Neural crest cell (in vitro differentiated cells): ENCODE data around the gene KCNRG. TPM values are rescaled to one million over a fixed set of nuclear protein-coding genes. Genes with fewer than 3 reads are reported as not detected.

Experiments used
- DNase-seq: peaks from one replicate; pipeline ENCODE4 v3.0.0; 2021; ENCODE audit warnings: low read depth, mixed read lengths, low spot score
- H3K27ac Mint-ChIP-seq: one replicate; pipeline ENCODE4 v1.8.0; 2021; ENCODE audit warnings: mild to moderate bottlenecking, mixed read lengths; ENCODE audit not compliant: unreplicated experiment
- H3K27me3 Mint-ChIP-seq: 2 replicates; pipeline ENCODE4 v1.8.0; 2021; ENCODE audit warnings: low read depth, mild to moderate bottlenecking, mixed read lengths
- H3K36me3 Mint-ChIP-seq: 2 replicates; pipeline ENCODE4 v1.8.0; 2021; ENCODE audit warnings: low read depth, mild to moderate bottlenecking, mixed read lengths
- H3K4me1 Mint-ChIP-seq: 2 replicates; pipeline ENCODE4 v1.8.0; 2021; ENCODE audit warnings: mixed read lengths
- H3K4me3 Mint-ChIP-seq: one replicate; pipeline ENCODE4 v1.8.0; 2021; ENCODE audit warnings: mild to moderate bottlenecking, mixed read lengths
- H3K9me3 Mint-ChIP-seq: 2 replicates; pipeline ENCODE4 v1.8.0; 2021; ENCODE audit warnings: mixed read lengths
- CTCF ChIP-seq: fragments of 200-600 bp; sonication (generic); conservative IDR thresholded peaks from 2 replicates; pipeline ENCODE4 v1.5.0; 2021; ENCODE audit warnings: antibody characterized with exemption, mild to moderate bottlenecking
- microRNA-seq: library from miRNA; unstranded; fragments of <30 nt; microRNA quantifications from one replicate; pipeline ENCODE4, GENCODE V29; 2020
- total RNA-seq: library from RNA; stranded (reverse); gene quantifications from 2 replicates; pipeline ENCODE4 v1.2.1, GENCODE V29; 2021

KCNRG gene
- total RNA-seq, 1 donor from 2014 or later, result 1.4 TPM

GRCh38 chr13:50068508-50068907 lies 53.3 kb downstream of the KCNRG start:
- H3K27me3 Mint-ChIP-seq, result no peaks in the 10 kb centered on the region
- no peak for DNase-seq
- H3K4me1 Mint-ChIP-seq, result peaks cover 7% of the 10 kb centered on the region
- no peak for TF ChIP-seq CTCF
- peaks cover 10% of the 10 kb centered on the region for H3K36me3 Mint-ChIP-seq
- no peaks in the 10 kb centered on the region for H3K9me3 Mint-ChIP-seq
- H3K4me3 Mint-ChIP-seq, result no peak overlapping the region
- H3K27ac Mint-ChIP-seq, result no peak overlapping the region

- H3K36me3 Mint-ChIP-seq, result peaks cover 10% of the 10 kb centered on the region
- no peaks in the 10 kb centered on the region for H3K9me3 Mint-ChIP-seq
- TF ChIP-seq CTCF, result no peak
- no peaks in the 10 kb centered on the region for H3K27me3 Mint-ChIP-seq
- no peak overlapping the region for H3K27ac Mint-ChIP-seq
- no peak for DNase-seq
- H3K4me1 Mint-ChIP-seq, result peaks cover 7% of the 10 kb centered on the region
- H3K4me3 Mint-ChIP-seq, result no peak overlapping the region
Measured at GRCh38 chr13:50069261-50069660, 54.0 kb downstream of the KCNRG start.

GRCh38 chr13:50070186-50070585 lies 54.9 kb downstream of the KCNRG start:
- H3K27me3 Mint-ChIP-seq, result no peaks in the 10 kb centered on the region

More at GRCh38 chr13:50070186-50070585, 54.9 kb downstream of the KCNRG start:
- Mint-ChIP-seq H3K4me3 (no peak overlapping the region), H3K36me3 (peaks cover 10% of the 10 kb centered on the region), H3K27ac (no peak overlapping the region), H3K9me3 (no peaks in the 10 kb centered on the region), H3K4me1 (peaks cover 7% of the 10 kb centered on the region)
- TF ChIP-seq CTCF, result no peak
- no peak for DNase-seq

Small RNA genes within 50 kb of the gene (microRNA-seq; reads per million reads assigned to microRNA genes)
- 12,924 reads per million, percentile 95 among the genes with 10 or more reads in this experiment for gene MIR15A
- 8,469 reads per million, percentile 93 among the genes with 10 or more reads in this experiment for gene MIR16-1
- 115 reads per million, percentile 61 among the genes with 10 or more reads in this experiment for gene MIR3613

Other genes with a start within 250 kb of the KCNRG start
- gene KPNA3, start 222.8 kb upstream of the KCNRG start, total RNA-seq, result 51.7 and 53.7 TPM in 2 replicates
- gene SPRYD7, start 79.1 kb upstream of the KCNRG start, total RNA-seq, result 3.8 TPM in 2 replicates
- 57.1 and 57.4 TPM in 2 replicates for gene TRIM13, start 18.4 kb upstream of the KCNRG start, total RNA-seq